NCI-H2196 treated with DMSO at 0.1 percent for 48 hours (cell line): ENCODE results near the gene SYS1.

Experiments used
- DNase-seq: peaks from one replicate; lab custom pipeline; 2025; ENCODE audit not compliant: unreplicated experiment; lab: John Stamatoyannopoulos, UW

Gene SYS1

GRCh38 chr20:45378191-45378590 lies 15.2 kb downstream of the SYS1 start, which contains the start of gene TP53TG5:
Gene TP53TG5 (minus strand): TSS chr20:45378325. CDS start chr20:45378236, 89 bp downstream.
- no peak for DNase-seq

DNA sequence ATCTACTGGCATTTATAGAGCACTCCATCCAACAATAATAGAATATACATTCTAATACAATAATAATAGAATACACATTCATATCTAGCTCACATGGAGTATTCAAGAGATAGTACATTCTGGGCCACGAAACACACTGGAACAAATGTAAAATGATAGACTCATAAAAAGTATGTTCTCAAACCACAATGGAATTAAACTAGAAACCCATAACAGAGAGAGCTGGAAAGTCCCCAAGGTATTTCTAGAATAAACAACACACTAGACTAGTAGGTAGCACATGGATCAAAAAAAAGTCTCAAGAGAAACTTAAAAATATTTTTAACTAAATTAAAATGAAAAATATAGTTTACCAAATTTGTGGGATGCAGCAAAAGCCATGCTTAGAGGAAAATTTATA lies 24.3 kb downstream of the SYS1 start:
- DNase-seq: no peak

GRCh38 chr20:45390931-45391330 lies 28.0 kb downstream of the SYS1 start:
- DNase-seq: no peak

DNA sequence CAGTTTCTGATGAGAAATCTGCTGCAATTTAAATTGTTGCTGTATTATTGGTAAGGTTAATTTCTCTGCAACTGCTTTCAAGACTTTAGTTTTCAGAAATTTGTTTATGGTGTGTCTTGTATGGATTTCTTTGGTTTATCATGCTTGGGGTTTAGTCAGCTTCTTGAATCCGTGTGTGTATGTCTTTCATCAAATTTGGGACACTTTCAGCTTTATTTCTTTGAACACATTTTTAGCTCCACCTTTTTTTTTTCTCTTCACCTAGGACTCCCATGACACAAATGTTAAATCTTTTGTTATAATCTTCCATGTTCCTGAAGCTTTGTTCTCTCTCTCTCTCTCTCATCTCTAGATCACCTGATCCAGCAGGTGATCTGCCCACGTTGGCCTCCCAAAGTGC lies 28.6 kb downstream of the SYS1 start:
- DNase-seq: no peak

DNA sequence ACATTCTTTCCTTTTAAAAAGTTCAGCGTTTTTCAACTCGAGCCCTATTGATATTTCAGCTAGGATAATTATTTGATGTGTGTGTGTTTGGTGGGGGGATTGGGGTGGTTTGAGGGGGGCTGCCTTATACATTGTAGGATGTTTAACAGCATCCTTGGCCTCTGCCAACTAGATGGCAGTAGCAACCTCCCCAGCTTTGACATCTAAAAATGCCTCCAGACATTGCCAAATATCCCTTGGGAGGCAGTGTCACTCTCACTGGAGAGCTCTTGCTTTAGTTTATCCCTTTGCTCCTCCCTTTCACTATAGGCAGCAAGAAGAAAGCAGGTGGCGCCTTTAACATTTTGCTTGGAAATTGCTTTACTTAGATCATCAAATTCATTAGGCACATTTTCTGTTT lies 29.8 kb downstream of the SYS1 start:
- DNase-seq: no peak

GRCh38 chr20:45394221-45395113 lies 31.5 kb downstream of the SYS1 start:
- DNase-seq: no peak

- DNase-seq: no peak
These were observed 32.1 kb downstream of the SYS1 start for GRCh38 chr20:45395114-45395415.

GRCh38 chr20:45399018-45399417 lies 36.1 kb downstream of the SYS1 start:
- no peak for DNase-seq

DNA sequence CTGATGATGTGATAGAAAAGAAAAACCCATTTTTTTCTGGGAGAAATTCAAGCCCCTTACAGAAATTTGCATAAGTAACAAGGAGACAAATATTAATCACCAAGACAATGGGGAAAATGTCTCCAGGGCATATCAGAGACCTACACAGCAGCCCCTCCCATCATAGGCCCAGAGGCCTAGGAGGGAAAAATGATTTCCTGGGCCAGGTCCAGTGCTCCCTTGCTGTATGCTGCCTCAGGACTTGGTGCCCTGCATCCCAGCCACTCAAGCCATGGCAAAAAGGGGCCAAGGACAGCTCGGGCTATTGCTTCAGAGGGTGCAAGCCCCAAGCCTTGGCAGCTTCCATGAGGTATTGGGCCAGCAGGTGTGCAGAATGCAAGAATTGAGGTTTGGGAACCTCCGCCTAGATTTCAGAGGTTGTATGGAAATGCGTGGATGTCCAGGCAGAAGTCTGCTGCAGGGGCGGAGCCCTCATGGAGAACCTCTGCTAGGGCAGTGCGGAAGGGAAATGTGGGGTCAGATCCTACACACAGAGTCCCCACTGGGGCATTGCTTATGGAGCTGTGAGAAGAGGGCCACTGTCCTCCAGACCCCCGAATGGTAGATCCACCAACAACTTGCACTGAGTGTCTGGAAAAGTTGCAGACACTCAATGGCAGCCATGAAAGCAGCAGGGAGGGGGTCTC lies 37.5 kb downstream of the SYS1 start:
- no peak for DNase-seq

DNA sequence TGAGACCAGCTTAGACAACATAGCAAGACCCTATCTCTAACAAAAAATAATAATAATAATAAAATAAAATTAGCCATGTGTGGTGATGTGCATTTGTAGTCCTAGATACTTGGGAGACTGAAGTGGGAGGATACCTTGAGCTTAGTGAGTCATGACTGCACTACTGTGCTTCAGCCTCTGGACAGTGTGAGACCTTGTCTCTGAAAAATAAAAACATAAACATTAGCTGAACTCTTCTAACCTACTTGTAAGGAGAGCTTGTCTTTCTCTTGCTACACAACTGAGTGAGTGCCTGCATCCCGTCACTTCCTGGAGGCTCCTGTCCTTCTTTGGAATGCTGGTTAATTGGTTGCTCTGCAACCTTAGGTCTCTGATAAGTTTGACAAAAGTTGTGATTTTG lies 40.0 kb downstream of the SYS1 start:
- no peak for DNase-seq

GRCh38 chr20:45404438-45404837 lies 41.5 kb downstream of the SYS1 start:
- no peak for DNase-seq

GRCh38 chr20:45405571-45406259 lies 42.8 kb downstream of the SYS1 start:
- no peak for DNase-seq

GRCh38 chr20:45406260-45407066 lies 43.5 kb downstream of the SYS1 start:
- peak; percentile 12 for DNase-seq

- DNase-seq: no peak
These were observed 44.2 kb downstream of the SYS1 start for GRCh38 chr20:45407067-45407745.

DNA sequence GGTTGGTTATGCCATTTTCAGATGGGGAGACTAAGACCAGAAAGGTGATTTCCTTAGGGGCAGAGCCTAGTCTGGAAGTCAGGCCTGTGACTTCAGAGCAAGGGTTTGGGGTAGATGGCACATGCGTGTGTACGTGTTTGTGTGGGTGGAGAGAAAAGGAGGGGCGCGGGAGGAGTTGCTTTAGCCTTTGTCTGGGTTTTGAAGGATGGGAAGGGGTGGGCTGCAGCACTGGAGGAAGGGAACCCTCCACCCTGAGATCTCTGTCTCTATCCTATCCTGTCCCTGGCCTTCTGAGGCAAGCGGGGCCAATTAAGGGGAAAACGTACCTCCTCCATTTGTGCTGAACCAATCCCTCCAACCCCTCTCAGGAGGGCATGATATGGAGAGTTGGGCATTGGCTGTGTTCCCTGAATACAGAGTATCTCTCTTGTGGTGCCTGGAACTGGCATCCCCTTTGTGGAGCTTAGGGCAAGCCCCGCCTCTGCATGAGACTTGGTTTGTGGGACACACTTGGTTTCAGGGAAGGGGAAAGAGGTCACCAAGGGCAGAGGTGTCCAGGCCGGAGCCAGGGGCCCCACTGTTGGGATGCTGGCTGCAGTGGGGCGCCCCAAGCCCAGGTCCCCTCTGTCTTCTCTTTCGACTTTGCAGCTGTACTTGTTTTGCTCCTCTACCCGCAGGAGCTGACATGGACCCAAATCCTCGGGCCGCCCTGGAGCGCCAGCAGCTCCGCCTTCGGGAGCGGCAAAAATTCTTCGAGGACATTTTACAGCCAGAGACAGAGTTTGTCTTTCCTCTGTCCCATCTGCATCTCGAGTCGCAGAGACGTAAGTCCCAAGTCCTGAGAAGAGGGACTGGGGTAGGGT lies 45.1 kb downstream of the SYS1 start, which contains the start of gene DBNDD2:
Gene DBNDD2 (plus strand): TSS at position 507 of the 863 bp plus-strand sequence. CDS start 179 bp downstream, at position 686.
- DNase-seq: no peak

- no peak for DNase-seq
These were observed 45.8 kb downstream of the SYS1 start for GRCh38 chr20:45408646-45409213.

DNA sequence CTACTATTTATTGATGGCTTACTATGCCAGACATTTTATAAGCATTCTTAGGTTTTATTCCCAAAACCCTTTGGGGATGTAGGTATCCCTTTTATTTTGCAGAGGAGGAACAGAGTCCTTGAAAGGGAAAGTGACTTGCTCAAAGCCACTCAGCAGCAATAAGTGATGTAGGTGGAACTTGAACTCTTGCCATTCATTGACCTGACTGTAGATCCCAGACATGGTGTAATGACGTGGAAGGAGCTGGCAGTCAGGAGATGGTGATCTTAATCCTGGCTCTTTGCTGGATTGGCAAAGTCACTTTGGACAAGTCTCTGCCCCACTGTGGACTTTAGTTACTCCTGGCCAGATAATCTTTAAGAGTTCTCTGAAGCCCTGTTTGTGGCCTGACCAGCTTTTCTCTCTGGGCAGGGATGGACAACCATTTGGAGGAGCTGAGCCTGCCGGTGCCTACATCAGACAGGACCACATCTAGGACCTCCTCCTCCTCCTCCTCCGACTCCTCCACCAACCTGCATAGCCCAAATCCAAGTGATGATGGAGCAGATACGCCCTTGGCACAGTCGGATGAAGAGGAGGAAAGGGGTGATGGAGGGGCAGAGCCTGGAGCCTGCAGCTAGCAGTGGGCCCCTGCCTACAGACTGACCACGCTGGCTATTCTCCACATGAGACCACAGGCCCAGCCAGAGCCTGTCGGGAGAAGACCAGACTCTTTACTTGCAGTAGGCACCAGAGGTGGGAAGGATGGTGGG lies 46.7 kb downstream of the SYS1 start:
- no peak for DNase-seq

GRCh38 chr20:45410887-45411286 lies 47.9 kb downstream of the SYS1 start:
- DNase-seq: no peak
